ENCODE results near the gene CDHR2.

GRCh38 chr5:176594554-176594953, 45.4 kb downstream of the CDHR2 start:
- TF ChIP-seq CTCF (IDR thresholded peaks at IDR 0.05) (no peak), POLR2A (IDR thresholded peaks at IDR 0.05) (no peak)

Data from uterus (tissue), 2 donors.